Peyer's patch (tissue), 4 donors: ENCODE results near the gene ZPR1.

Experiments
- CTCF ChIP-seq, 6 experiments: fragments of 450-650 bp in 4 of 6; fragments of 200-600 bp in 2 of 6; sonication (generic) in 1 of 6; IDR thresholded peaks; one replicate each; pipeline ENCODE4 v1.5.1; 2017 to 2019; ENCODE audit warnings: antibody characterized with exemption in 6 of 6, mild to moderate bottlenecking in 3 of 6, moderate library complexity in 1 of 6
- POLR2A ChIP-seq, 2 donors: fragments of 450-650 bp; IDR thresholded peaks; one replicate each; pipeline ENCODE4 v1.5.1; 2017; ENCODE audit warnings: antibody characterized with exemption in 2 of 2, mild to moderate bottlenecking in 2 of 2, moderate library complexity in 2 of 2

GRCh38 chr11:116733969-116734508 is 53.8 kb downstream of the ZPR1 start:
- TF ChIP-seq CTCF (IDR thresholded peaks at IDR 0.05) (no peak), POLR2A (IDR thresholded peaks at IDR 0.05) (no peak)
